Astrocyte of the spinal cord (primary cell): ENCODE measurements around the gene TBC1D9.

ENCODE experiments used
- DNase-seq: peaks from one replicate; pipeline ENCODE4 v3.0.0; 2011; ENCODE audit warnings: low read depth, low spot score
- H3K4me3 ChIP-seq: 2 replicates; pipeline ENCODE4 v1.5.1; 2011; ENCODE audit warnings: low read depth, mild to moderate bottlenecking, low read length, moderate library complexity
- in situ Hi-C: cut with HindIII; loops from 2 replicates; pipeline ENCODE4 v1.10.0; 2017; ENCODE audit warnings: low sequenced_read_pairs
- TF ChIP-seq, protein P1 (sequence below): IDR thresholded peaks from 2 replicates; pipeline ENCODE4 v1.5.1; 2012; ENCODE audit warnings: low read depth, mild to moderate bottlenecking, low read length, inconsistent platforms

Gene TBC1D9

DNA sequence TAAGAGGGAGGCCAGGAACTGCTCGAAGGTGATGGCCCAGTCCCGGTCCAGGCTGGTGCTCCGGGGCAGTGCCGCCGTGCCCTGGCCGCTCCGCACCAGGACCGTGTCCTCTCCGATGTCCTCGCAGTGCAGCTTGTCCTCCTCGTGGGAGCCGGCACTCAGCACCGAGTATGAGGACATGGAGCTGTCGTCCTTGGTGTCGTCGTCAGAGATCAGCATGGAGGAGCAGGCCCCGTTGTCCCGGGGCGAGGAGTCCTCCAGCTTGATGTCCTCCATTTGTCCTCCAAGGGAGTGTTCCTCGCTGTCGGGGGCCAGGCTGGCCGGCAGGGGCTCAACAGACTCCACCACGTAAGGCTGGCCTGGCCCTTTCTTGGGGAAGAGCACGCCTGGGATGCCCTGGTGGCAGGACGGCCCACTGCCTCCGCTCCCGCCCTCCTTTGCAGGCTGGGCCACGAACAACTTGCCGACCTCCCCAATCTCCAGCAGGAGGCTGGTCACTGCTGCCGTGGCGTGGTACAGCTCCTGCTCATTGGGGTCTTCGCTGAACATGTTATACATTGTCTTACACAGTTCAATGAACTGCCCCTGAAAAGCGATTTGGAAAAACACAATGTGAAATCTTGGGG lies 133.7 kb downstream of the TBC1D9 start:
- no peak overlapping the region for H3K4me3 ChIP-seq
- in situ Hi-C loops: no loop called here
- no peak for DNase-seq
- TF ChIP-seq, protein P1, sequence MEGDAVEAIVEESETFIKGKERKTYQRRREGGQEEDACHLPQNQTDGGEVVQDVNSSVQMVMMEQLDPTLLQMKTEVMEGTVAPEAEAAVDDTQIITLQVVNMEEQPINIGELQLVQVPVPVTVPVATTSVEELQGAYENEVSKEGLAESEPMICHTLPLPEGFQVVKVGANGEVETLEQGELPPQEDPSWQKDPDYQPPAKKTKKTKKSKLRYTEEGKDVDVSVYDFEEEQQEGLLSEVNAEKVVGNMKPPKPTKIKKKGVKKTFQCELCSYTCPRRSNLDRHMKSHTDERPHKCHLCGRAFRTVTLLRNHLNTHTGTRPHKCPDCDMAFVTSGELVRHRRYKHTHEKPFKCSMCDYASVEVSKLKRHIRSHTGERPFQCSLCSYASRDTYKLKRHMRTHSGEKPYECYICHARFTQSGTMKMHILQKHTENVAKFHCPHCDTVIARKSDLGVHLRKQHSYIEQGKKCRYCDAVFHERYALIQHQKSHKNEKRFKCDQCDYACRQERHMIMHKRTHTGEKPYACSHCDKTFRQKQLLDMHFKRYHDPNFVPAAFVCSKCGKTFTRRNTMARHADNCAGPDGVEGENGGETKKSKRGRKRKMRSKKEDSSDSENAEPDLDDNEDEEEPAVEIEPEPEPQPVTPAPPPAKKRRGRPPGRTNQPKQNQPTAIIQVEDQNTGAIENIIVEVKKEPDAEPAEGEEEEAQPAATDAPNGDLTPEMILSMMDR: no peak

DNA sequence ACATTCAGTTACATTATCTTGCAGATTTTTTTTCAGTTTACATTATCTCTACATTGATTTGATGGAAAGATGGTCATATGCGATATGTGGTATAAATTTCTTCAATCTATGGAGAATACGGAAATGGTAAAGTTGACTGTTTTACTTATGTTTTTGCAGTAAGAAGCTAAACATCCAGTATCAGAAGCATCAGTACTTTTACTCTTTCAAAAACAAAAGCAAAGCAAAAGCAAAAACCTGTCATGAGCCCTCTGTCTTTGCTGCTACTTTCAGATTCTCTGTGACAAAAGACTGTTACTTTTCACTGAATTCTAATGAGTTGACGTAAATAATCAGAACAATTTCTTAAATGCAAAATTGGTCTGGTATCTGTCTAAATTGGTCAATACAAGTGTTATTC lies 135.0 kb downstream of the TBC1D9 start:
- TF ChIP-seq, protein P1: no peak
- no peak for DNase-seq
- in situ Hi-C loops: no loop called here

DNA sequence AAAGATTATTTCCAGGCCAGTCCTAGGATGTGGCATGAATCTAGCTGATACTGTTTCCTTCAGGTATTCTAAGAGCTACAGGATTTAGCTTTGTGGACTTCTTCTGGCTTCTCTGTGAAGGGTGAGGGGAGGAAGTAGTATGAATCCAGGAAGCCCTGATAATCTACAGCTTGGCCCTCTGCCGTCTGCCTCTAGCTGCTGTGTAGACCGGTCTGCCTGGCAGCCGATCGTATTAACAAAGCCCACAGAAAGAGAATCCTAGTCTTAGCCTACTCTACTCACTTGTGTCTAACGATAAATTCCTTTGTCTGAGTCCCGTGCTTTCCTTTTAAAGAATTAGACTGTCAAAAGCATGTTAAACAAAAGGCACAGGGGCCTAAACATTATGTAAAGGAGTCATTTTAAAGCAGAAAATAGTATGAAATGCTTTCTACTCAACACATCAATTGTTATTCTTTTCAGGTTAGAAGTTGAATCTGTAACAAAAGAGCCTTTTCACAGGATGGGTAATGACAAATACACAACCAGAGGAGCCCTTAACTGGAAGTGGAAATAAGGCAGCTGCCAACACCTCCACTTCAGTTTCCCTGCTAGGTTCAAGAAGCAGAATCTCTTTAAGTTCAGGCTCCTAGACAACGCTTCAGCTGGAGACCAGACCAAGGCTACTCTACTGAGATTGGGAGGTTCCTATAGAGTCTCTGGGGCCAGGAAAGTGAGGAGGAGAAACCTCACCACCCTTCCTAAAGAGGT lies 138.5 kb downstream of the TBC1D9 start:
- no peak for DNase-seq
- TF ChIP-seq, protein P1: no peak
- in situ Hi-C loops: no loop called here
- H3K4me3 ChIP-seq: no peak overlapping the region

More for the DNA sequence above, 135.0 kb downstream of the TBC1D9 start:
- no peak overlapping the region for H3K4me3 ChIP-seq

DNA sequence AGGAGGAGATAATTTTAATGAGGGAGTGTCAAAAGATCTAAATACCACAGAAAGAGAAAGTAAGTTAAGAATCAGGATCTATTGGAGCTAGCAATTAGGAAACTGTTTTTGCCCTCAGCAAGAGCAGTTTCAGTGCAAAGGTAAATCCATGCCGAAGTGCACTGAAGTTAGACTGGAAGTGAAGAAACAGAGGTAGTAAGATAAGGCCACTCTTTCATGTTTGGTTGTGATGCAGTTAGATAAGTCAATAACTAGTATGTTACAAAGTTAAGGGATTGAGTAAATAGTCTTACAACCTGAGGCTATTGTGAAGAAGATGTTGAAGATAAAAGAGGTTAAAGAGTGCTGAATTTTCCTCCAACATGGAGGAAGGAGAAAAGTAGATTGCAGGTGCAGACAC lies 140.7 kb downstream of the TBC1D9 start:
- TF ChIP-seq, protein P1: no peak
- DNase-seq: no peak
- no peak overlapping the region for H3K4me3 ChIP-seq
- in situ Hi-C loops: no loop called here

DNA sequence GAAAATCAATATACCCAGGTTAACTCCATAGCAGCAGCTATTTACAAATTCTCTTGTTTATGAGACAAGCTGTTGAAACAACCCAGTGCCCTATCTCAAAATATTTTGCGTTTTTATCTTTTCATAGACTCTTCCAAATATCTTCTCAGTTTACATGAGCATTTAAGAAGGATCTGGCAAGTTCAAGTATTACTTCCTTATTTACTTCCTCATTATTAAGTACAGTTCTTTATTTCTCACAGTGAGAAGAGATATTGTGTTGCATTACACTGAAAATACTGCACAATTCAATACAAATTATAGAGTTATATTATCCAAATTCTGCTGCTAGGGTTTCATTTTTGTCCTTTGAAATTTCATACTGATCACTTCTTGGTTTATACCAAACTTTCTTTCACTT lies 143.8 kb downstream of the TBC1D9 start:
- in situ Hi-C loops: no loop called here
- no peak overlapping the region for H3K4me3 ChIP-seq
- DNase-seq: no peak
- TF ChIP-seq, protein P1: no peak

DNA sequence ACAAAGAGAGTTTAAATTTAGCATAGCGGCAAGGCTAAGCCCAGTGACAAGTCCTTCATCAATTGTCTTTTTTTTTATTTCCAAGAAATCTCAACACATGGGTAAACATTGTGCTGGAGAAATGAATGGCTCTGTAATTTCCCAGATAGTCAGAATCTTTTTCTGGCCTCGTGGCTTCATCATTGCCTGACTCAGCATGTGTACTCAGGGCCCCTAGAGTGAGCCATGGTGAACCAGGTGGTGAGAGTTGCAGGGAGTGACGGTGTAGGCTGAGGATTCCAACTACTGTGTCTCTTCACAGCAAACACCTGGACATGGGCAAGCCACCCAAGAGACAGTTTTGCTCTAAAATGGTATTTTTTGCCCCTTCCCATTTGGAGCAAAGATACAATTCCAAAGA lies 144.3 kb downstream of the TBC1D9 start:
- no peak overlapping the region for H3K4me3 ChIP-seq
- in situ Hi-C loops: no loop called here
- TF ChIP-seq, protein P1: no peak
- no peak for DNase-seq
